K562 (cell line): ENCODE results near the gene CMTM4. TPM values are rescaled to one million over a fixed set of nuclear protein-coding genes. Genes with fewer than 3 reads are reported as not detected.

Experiments
- ATAC-seq: fragments of 200-7000 bp; cut with Tn5 transposase; 3 replicates; pipeline ENCODE4 v1.9.1; 2020; ENCODE audit warnings: moderate library complexity
- BruUV-seq: library from RNA; stranded (reverse); fragments of 400-500 nt; replicated peaks from 2 replicates; lab custom pipeline; 2021; lab: Mats Ljungman, UMichigan
- CTCF ChIA-PET: fragments of 300-600 bp; formaldehyde crosslinking; extraction: SDS; loops from one replicate; lab custom pipeline; 2021; ENCODE audit warnings: low intra/inter-chr PET ratio; lab: Yijun Ruan, JAX
- POLR2A ChIA-PET: fragments of 300-600, 350-650 bp; sonication (Branson Sonifier 250); formaldehyde crosslinking; extraction: SDS; loops from one replicate; lab custom pipeline; 2021; ENCODE audit warnings: antibody characterized with exemption, inconsistent platforms; lab: Yijun Ruan, JAX
- DNase-seq, 4 experiments: peaks; one replicate each; pipeline versions ENCODE4 v3.0.0 to v3.0.0-alpha.2; 2011 to 2018; ENCODE audit warnings: low spot score in 3 of 4, mixed read lengths in 3 of 4; ENCODE audit errors: extremely low read depth in 1 of 4
- FAIRE-seq: peaks from 2 replicates; lab custom pipeline; 2011; peaks lifted over from hg19 to GRCh38; lab: Jason Lieb, UNC
- H2AFZ ChIP-seq: 2 replicates; pipeline ENCODE4 v1.6.0; 2011; ENCODE audit warnings: low read depth, low read length, control low read depth, inconsistent platforms
- H3K27ac ChIP-seq: fragments of 200-600 bp; 3 replicates; pipeline ENCODE4 v1.8.0; 2011; ENCODE audit warnings: low read depth, mild to moderate bottlenecking, control low read depth, inconsistent platforms, low read length, moderate library complexity, mixed read lengths; ENCODE audit errors: extremely low read depth
- H3K27me3 ChIP-seq, 2 experiments: fragments of 300-600 bp in 1 of 2; 2 replicates in 1 of 2; 3 replicates in 1 of 2; pipeline versions ENCODE4 v1.6.0 to v1.8.0; 2011; ENCODE audit warnings: inconsistent platforms in 2 of 2, low read length in 2 of 2, mild to moderate bottlenecking in 1 of 2, mixed read lengths in 1 of 2, moderate library complexity in 1 of 2; ENCODE audit not compliant: control insufficient read depth in 2 of 2, insufficient read depth in 2 of 2
- H3K36me3 ChIP-seq: fragments of 300-600 bp; 3 replicates; pipeline ENCODE4 v1.8.0; 2011; ENCODE audit warnings: mild to moderate bottlenecking, low read length, inconsistent platforms; ENCODE audit not compliant: control insufficient read depth, insufficient read depth
- H3K4me1 ChIP-seq, 2 experiments: fragments of 200-600 bp in 1 of 2; replicated peaks in 1 of 2; 2 replicates in 1 of 2; 3 replicates in 1 of 2; pipeline versions ENCODE4 v1.5.1 to v1.8.0; 2011; ENCODE audit warnings: inconsistent platforms in 2 of 2, low read length in 2 of 2, mild to moderate bottlenecking in 1 of 2, mixed read lengths in 1 of 2, moderate library complexity in 1 of 2; ENCODE audit not compliant: control insufficient read depth in 2 of 2, insufficient read depth in 2 of 2
- H3K4me2 ChIP-seq: 2 replicates; pipeline ENCODE4 v1.6.1; 2011; ENCODE audit warnings: low read length, control low read depth, inconsistent platforms, mixed read lengths; ENCODE audit not compliant: insufficient read depth
- H3K4me3 ChIP-seq: fragments of 200-600 bp; sonication (generic), shearing (Covaris generic); 2 replicates; pipeline ENCODE4 v1.5.1; 2016; ENCODE audit warnings: control low read depth, inconsistent platforms
- H3K79me2 ChIP-seq: fragments of 200-600 bp; 3 replicates; pipeline ENCODE4 v1.8.0; 2011; ENCODE audit warnings: low read length, inconsistent platforms; ENCODE audit not compliant: control insufficient read depth, insufficient read depth
- H3K9ac ChIP-seq, 2 experiments: 2 replicates each; pipeline versions ENCODE4 v1.6.0 to v1.6.1; 2011; ENCODE audit warnings: low read depth in 2 of 2, low read length in 2 of 2, control low read depth in 1 of 2, inconsistent platforms in 1 of 2, mild to moderate bottlenecking in 1 of 2, mixed read lengths in 1 of 2; ENCODE audit not compliant: insufficient read depth in 1 of 2
- H3K9me1 ChIP-seq: one replicate; pipeline ENCODE4 v1.6.0; 2011; ENCODE audit warnings: inconsistent platforms, mild to moderate bottlenecking, low read length, moderate library complexity; ENCODE audit not compliant: control insufficient read depth, insufficient read depth
- H3K9me3 ChIP-seq: replicated peaks from 2 replicates; pipeline ENCODE4 v1.5.1; 2011; ENCODE audit warnings: low read depth, low read length, inconsistent platforms; ENCODE audit not compliant: control insufficient read depth, insufficient read depth
- H4K20me1 ChIP-seq: replicated peaks from 2 replicates; pipeline ENCODE4 v1.6.1; 2011; ENCODE audit warnings: low read length, inconsistent platforms, mixed read lengths; ENCODE audit not compliant: control insufficient read depth, insufficient read depth
- EGR1 ChIP-seq: fragments of 450-650 bp; conservative IDR thresholded peaks from 2 replicates; pipeline ENCODE4 v1.6.1; 2017; ENCODE audit warnings: mild to moderate bottlenecking
- MCM3 ChIP-seq: fragments of 450-650 bp; IDR thresholded peaks from 2 replicates; pipeline ENCODE4 v1.6.1; 2016
- MEIS2 ChIP-seq: fragments of 450-650 bp; IDR thresholded peaks from 2 replicates; pipeline ENCODE4 v1.6.1; 2014; ENCODE audit warnings: mild to moderate bottlenecking; ENCODE audit not compliant: partially characterized antibody
- RBBP5 ChIP-seq: fragments of 200-600 bp; sonication (generic); IDR thresholded peaks from 2 replicates; pipeline ENCODE4 v1.6.1; 2012; ENCODE audit warnings: borderline replicate concordance, mild to moderate bottlenecking, low read length, control low read depth, inconsistent platforms; ENCODE audit not compliant: insufficient read depth, poor library complexity, severe bottlenecking
- RHOXF2B ChIP-seq: fragments of 250-450 bp; sonication (Bioruptor Pico); conservative IDR thresholded peaks from 2 replicates; pipeline ENCODE4 v1.5.1; 2021
- ZNF133 ChIP-seq: fragments of 250-450 bp; sonication (Bioruptor Pico); IDR thresholded peaks from 2 replicates; pipeline ENCODE4 v1.4.0; 2020; ENCODE audit warnings: mild to moderate bottlenecking
- ZNF431 ChIP-seq: sonication (generic); formaldehyde crosslinking; IDR thresholded peaks from 2 replicates; pipeline ENCODE4 v1.8.0; 2022; ENCODE audit warnings: mild to moderate bottlenecking, missing genetic modification reagents
- ZNF699 ChIP-seq: fragments of 250-450 bp; sonication (Bioruptor Pico); IDR thresholded peaks from 2 replicates; pipeline ENCODE4 v1.8.0; 2021; ENCODE audit warnings: mild to moderate bottlenecking, moderate library complexity; ENCODE audit not compliant: insufficient replicate concordance
- WGBS: fragments of 100-300 bp; shearing (Covaris generic); methylation state at CpG from one replicate; pipeline ENCODE4 v1.1.6; 2016; ENCODE audit warnings: low coverage, mixed read lengths; ENCODE audit not compliant: insufficient coverage; ENCODE audit errors: missing lambda C conversion rate; 5-methylcytosine and 5-hydroxymethylcytosine counted together
- in situ Hi-C: fragments of 300-500 bp; cut with MboI; formaldehyde crosslinking; loops from 4 replicates; pipeline ENCODE4 v1.15.0; 2018; ENCODE audit warnings: inconsistent platforms, mixed read lengths
- intact Hi-C: fragments of 100-400 bp; cut with micrococcal nuclease; formaldehyde crosslinking; loops from 2 replicates; pipeline ENCODE4 v1.14.2; 2022
- polyA plus RNA-seq, 8 experiments: library from polyadenylated mRNA; depleted of rRNA in 4 of 8; stranded (reverse) in 5 of 8; unstranded in 3 of 8; fragments of >200 nt; fragmentation: Nextera tagmentation in 2 of 8; fragmentation: Illumina TruSeq in 1 of 8; extraction: Ambion mirVana in 2 of 8; extraction: Trizol in 1 of 8; gene quantifications; 2 replicates each; pipeline versions ENCODE4 v1.2.1 to v1.2.3, GENCODE V29; 2011 to 2014; ENCODE audit warnings: inconsistent platforms in 1 of 8, missing spikeins in 1 of 8
- total RNA-seq, 7 experiments: library from RNA; depleted of rRNA in 6 of 7; stranded (reverse); fragments of >200 nt in 6 of 7; fragmentation: Illumina TruSeq in 2 of 7; extraction: Trizol in 2 of 7; gene quantifications; 2 replicates each; pipeline versions ENCODE4 v1.2.1 to v1.2.3, GENCODE V29; 2011 to 2021; ENCODE audit warnings: low replicate concordance in 1 of 7
- TF ChIP-seq, protein P1 (sequence below), 2 experiments: fragments of 450-650 bp; formaldehyde crosslinking in 1 of 2; IDR thresholded peaks; 2 replicates each; pipeline versions ENCODE4 v1.4.0 to v1.6.1; 2014 to 2020; ENCODE audit warnings: mild to moderate bottlenecking in 2 of 2, borderline replicate concordance in 1 of 2, low read depth in 1 of 2
- TF ChIP-seq, protein P2 (sequence below): fragments of 250-450 bp; sonication (Bioruptor Pico); IDR thresholded peaks from 2 replicates; pipeline ENCODE4 v1.5.0; 2020; ENCODE audit warnings: mild to moderate bottlenecking

Gene CMTM4
- total and polyA plus RNA-seq, 9 of the 15 experiments (the other 6 are each of a cell fraction or from before 2014, with no cell fraction given), result 2.0 to 21.3 (median 12.5) TPM

DNA sequence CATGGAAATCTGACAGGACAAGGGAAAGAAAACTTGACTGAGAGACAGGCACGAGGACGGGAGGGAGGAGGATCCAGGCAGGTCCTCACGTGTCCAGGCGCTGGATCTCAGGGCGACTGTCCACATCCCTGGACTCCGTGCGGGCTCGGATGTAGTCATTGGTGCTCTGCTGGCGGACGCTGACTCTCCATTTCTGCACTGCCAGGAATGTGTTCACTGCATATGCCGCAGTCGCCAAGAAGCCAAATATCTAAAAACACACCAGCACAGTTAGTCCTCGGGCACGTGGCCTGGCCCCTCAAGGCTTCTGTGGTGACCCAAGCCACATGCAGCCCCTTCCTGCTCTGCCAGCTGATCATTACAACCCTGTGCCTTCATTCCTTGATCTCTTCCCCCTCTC is 74.6 kb downstream of the CMTM4 start (continued):
- TF ChIP-seq, protein P1, sequence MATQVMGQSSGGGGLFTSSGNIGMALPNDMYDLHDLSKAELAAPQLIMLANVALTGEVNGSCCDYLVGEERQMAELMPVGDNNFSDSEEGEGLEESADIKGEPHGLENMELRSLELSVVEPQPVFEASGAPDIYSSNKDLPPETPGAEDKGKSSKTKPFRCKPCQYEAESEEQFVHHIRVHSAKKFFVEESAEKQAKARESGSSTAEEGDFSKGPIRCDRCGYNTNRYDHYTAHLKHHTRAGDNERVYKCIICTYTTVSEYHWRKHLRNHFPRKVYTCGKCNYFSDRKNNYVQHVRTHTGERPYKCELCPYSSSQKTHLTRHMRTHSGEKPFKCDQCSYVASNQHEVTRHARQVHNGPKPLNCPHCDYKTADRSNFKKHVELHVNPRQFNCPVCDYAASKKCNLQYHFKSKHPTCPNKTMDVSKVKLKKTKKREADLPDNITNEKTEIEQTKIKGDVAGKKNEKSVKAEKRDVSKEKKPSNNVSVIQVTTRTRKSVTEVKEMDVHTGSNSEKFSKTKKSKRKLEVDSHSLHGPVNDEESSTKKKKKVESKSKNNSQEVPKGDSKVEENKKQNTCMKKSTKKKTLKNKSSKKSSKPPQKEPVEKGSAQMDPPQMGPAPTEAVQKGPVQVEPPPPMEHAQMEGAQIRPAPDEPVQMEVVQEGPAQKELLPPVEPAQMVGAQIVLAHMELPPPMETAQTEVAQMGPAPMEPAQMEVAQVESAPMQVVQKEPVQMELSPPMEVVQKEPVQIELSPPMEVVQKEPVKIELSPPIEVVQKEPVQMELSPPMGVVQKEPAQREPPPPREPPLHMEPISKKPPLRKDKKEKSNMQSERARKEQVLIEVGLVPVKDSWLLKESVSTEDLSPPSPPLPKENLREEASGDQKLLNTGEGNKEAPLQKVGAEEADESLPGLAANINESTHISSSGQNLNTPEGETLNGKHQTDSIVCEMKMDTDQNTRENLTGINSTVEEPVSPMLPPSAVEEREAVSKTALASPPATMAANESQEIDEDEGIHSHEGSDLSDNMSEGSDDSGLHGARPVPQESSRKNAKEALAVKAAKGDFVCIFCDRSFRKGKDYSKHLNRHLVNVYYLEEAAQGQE (IDR thresholded peaks at IDR 0.05; ENCODE audit: borderline replicate concordance), result no peak
- TF ChIP-seq, protein P1 (CRISPR knock-in tag; IDR thresholded peaks at IDR 0.05; ENCODE audit: low read depth), result no peak

DNA sequence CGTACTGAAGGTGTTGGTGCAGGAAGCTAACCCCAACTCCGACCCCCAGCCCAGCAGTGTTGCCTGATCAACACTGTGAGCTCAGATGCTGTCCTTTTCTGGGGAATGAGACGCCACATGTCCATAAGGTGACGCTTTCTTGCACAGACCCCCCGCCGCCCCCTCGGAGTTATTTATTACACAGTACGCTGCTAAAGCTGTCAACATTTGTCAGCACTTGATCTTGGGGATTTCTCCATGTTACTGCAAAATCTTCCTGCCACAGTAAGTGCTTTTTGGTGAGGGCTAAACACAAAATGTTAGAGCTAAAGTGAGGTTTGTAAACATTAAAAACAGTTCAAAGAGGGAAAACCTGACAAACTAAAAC is 76.1 kb downstream of the CMTM4 start:
- intact Hi-C loops, result no loop called here
- POLR2A ChIA-PET, result interaction anchor here (0.5 to 3.6 kb wide), 11 partner anchors 9 to 362 kb away, joined by 3 to 31 read pairs (median 3); no protein-coding TSS in a partner anchor
- CTCF ChIA-PET, result no interaction called here
- peak overlapping the region; percentile 43; the same call in 1 of the 2 replicates for H3K4me2 ChIP-seq
- H3K9me3 ChIP-seq, result no peaks in the 10 kb centered on the region
- H3K9ac ChIP-seq, result peak overlapping the region; percentile 35 to 87; a peak in 3 of 4 replicates
- H3K27me3 ChIP-seq, result no peaks in the 10 kb centered on the region
- WGBS, result 25% methylated on average over 8 of the region's 8 CpGs
- in situ Hi-C loops, result no loop called here
- no TSS peak for BruUV-seq
- DNase-seq, result no peak
- no peaks in the 10 kb centered on the region for H4K20me1 ChIP-seq
- no peak overlapping the region for H3K4me3 ChIP-seq
- peaks cover 34% of the 10 kb centered on the region; the same call in 2 of the 3 replicates for H3K36me3 ChIP-seq
- FAIRE-seq, result no peak
- H3K27ac ChIP-seq, result peak overlapping the region; percentile 78
- peak overlapping the region; percentile 36; the same call in 1 of the 2 replicates for H2AFZ ChIP-seq
- peaks cover 38 to 64% of the 10 kb centered on the region in 2 experiments for H3K4me1 ChIP-seq
- no peaks in the 10 kb centered on the region for H3K9me1 ChIP-seq
- ATAC-seq, result no peak
- H3K79me2 ChIP-seq, result no peaks in the 10 kb centered on the region
- TF ChIP-seq ZNF431 (no peak), RHOXF2B (no peak), MEIS2 (peak; percentile 62), ZNF133 (CRISPR knock-in tag) (no peak), MCM3 (no peak), RBBP5 (no peak), EGR1 (peak; percentile 37; the same call in 1 of the 2 replicates), ZNF699 (CRISPR knock-in tag) (no peak)
- TF ChIP-seq, protein P2, sequence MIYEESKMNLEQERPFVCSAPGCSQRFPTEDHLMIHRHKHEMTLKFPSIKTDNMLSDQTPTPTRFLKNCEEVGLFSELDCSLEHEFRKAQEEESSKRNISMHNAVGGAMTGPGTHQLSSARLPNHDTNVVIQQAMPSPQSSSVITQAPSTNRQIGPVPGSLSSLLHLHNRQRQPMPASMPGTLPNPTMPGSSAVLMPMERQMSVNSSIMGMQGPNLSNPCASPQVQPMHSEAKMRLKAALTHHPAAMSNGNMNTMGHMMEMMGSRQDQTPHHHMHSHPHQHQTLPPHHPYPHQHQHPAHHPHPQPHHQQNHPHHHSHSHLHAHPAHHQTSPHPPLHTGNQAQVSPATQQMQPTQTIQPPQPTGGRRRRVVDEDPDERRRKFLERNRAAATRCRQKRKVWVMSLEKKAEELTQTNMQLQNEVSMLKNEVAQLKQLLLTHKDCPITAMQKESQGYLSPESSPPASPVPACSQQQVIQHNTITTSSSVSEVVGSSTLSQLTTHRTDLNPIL, result no peak
